ENCODE data around the gene ZNF630. TPM values are rescaled to one million over a fixed set of nuclear protein-coding genes. Genes with fewer than 3 reads are reported as not detected.

ZNF630 gene
- total and polyA plus RNA-seq, 10 of the 15 experiments (the other 5 are each of a cell fraction or from before 2014, with no cell fraction given), result 0.96 to 1.9 (median 1.2) TPM

DNA sequence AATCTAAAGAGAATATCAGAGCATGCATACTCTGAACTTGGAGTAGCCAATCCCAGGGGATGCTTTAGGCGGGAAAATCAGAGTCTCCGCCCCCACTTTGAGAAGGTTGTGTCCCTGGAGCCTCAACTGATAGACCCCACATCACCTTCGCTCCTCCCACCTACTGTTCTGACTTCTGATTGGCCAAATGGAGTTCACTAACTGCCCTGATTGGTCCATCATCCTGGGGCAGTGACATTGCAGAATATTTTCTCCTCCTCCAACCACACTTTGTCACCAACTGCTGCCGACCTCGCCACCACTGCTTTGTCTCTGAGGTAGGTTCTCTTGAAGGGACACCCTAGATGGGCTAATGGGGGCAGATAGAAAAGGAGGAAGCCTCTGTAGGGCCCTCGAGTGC lies 36.3 kb upstream of the ZNF630 start (continued):
- TF ChIP-seq ZNF687 (IDR thresholded peaks at IDR 0.05), result no peak
- no peak for TF ChIP-seq RFX5 (IDR thresholded peaks at IDR 0.05; ENCODE audit: low read depth, low read length)
- no peak for TF ChIP-seq NFYA (IDR thresholded peaks at IDR 0.05; ENCODE audit: borderline replicate concordance, low read depth, low read length)
- TF ChIP-seq FOXM1 (IDR thresholded peaks at IDR 0.05; ENCODE audit: low read depth, low read length), result no peak
- TF ChIP-seq TCF12 (IDR thresholded peaks at IDR 0.05; ENCODE audit: low read depth, low read length), result no peak
- no peak for TF ChIP-seq ETV6 (conservative IDR thresholded peaks at IDR 0.05 in 1 of 2, IDR thresholded peaks at IDR 0.05 in 1 of 2; ENCODE audit: borderline replicate concordance in 1 of 2, low read depth in 1 of 2)

DNA sequence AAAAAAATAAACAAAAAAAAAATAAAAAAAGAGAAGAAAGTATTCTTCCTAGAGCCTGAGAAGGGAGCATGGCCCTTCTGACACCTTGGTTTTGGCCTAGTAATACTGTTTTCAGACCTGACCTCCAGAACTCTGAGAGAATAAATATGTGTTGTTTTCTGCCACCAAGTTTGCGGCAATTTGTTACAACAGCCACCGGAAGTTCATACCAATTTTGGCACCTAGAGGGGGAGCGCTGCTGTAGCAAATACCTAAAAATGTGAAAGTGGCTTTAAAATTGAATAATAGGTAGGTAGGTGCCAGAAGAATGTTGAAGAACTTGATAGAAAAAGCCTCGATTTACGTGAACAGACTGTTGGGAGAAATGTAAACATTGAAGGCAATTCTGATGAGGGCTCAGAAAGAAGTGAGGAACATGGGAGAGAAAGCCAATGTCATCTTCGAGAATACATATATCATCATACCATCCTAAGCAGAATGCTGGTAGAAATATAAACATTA lies 31.5 kb upstream of the ZNF630 start:
- Histone ChIP-seq H3K36me3 (ENCODE audit: control insufficient read depth in 2 of 2, insufficient read depth in 2 of 2, low read length in 1 of 2) (no peaks in the 10 kb centered on the region), H2AFZ (ENCODE audit: control insufficient read depth, low read depth, low read length) (no peak overlapping the region), H3K9ac (ENCODE audit: control insufficient read depth, insufficient read depth, low read length) (no peak overlapping the region), H4K20me1 (ENCODE audit: control insufficient read depth, insufficient read depth) (no peaks in the 10 kb centered on the region), H3K79me2 (ENCODE audit: control insufficient read depth, insufficient read depth, low read length) (no peaks in the 10 kb centered on the region), H3K4me3 (no peak overlapping the region), H3K9me3 (replicated peaks; ENCODE audit: control insufficient read depth, insufficient read depth, low read length) (no peaks in the 10 kb centered on the region; the same call in 2 of the 3 replicates), H3K27ac (ENCODE audit: control insufficient read depth, insufficient read depth) (no peak overlapping the region), H3K4me2 (ENCODE audit: control insufficient read depth, insufficient read depth) (no peak overlapping the region), H3K4me1 (ENCODE audit: control insufficient read depth, insufficient read depth, low read length) (no peaks in the 10 kb centered on the region), H3K27me3 (replicated peaks in 1 of 2; ENCODE audit: control insufficient read depth in 2 of 2, insufficient read depth in 2 of 2, low read length in 1 of 2) (no peaks in the 10 kb centered on the region)
- no peak for ATAC-seq
- no peak for FAIRE-seq
- BruUV-seq (replicated peaks), result no TSS peak
- ChIA-PET CTCF (interaction anchor here (0.6 kb wide), 1 partner anchor 944 kb away, joined by 3 read pairs; no protein-coding TSS in a partner anchor), SMC1A (ENCODE audit: uncharacterized antibody, unreplicated experiment) (no interaction called here), POLR2A (no interaction called here), RAD21 (ENCODE audit: unreplicated experiment) (no interaction called here)
- intact Hi-C loops (cut with micrococcal nuclease; ENCODE audit: unreplicated experiment) (no loop called here), in situ Hi-C loops (cut with MboI) (no loop called here)
- 37% methylated on average over 6 of the region's 6 CpGs for WGBS (ENCODE audit: insufficient coverage, insufficient replicate concordance, low lambda C conversion rate, missing lambda C conversion rate)
- DNase-seq (ENCODE audit: low read depth, low spot score), result no peak
- no peak for TF ChIP-seq YBX1 (IDR thresholded peaks at IDR 0.05)
- TF ChIP-seq MEF2B (IDR thresholded peaks at IDR 0.05; ENCODE audit: partially characterized antibody, poor library complexity, severe bottlenecking), result no peak
- TF ChIP-seq NBN (IDR thresholded peaks at IDR 0.05), result no peak
- TF ChIP-seq CBFB (IDR thresholded peaks at IDR 0.05; ENCODE audit: low read depth), result no peak
- no peak for TF ChIP-seq HDAC6 (IDR thresholded peaks at IDR 0.05; ENCODE audit: unreplicated experiment)
- TF ChIP-seq ESRRA (IDR thresholded peaks at IDR 0.05; ENCODE audit: low read length), result no peak
- TF ChIP-seq SRF (IDR thresholded peaks at IDR 0.05; ENCODE audit: low read depth in 2 of 2, low read length in 2 of 2), result no peak
- no peak for TF ChIP-seq NR2C1 (IDR thresholded peaks at IDR 0.05)
- TF ChIP-seq MYC (IDR thresholded peaks at IDR 0.05; ENCODE audit: insufficient read depth, insufficient read length, insufficient replicate concordance, low read length, severe bottlenecking), result no peak
- TF ChIP-seq USF2 (IDR thresholded peaks at IDR 0.05; ENCODE audit: borderline replicate concordance, low read depth, low read length), result no peak
- no peak for TF ChIP-seq POU2F2 (IDR thresholded peaks at IDR 0.05; ENCODE audit: borderline replicate concordance, low read depth, low read length)
